PC-9 (cell line): ENCODE measurements around the gene SLC1A4.

ENCODE experiments used
- EZH2 ChIP-seq: fragments of 200-600 bp; sonication (generic); IDR thresholded peaks from 2 replicates; pipeline ENCODE4 v1.8.0; 2017; ENCODE audit warnings: antibody characterized with exemption, low read depth
- TF ChIP-seq, protein P1 (sequence below): fragments of 200-600 bp; sonication (generic); conservative IDR thresholded peaks from 2 replicates; pipeline ENCODE4 v1.6.1; 2017; ENCODE audit warnings: mixed run types, antibody characterized with exemption, mild to moderate bottlenecking, moderate library complexity

- TF ChIP-seq EZH2 = no peak
- TF ChIP-seq, protein P1, sequence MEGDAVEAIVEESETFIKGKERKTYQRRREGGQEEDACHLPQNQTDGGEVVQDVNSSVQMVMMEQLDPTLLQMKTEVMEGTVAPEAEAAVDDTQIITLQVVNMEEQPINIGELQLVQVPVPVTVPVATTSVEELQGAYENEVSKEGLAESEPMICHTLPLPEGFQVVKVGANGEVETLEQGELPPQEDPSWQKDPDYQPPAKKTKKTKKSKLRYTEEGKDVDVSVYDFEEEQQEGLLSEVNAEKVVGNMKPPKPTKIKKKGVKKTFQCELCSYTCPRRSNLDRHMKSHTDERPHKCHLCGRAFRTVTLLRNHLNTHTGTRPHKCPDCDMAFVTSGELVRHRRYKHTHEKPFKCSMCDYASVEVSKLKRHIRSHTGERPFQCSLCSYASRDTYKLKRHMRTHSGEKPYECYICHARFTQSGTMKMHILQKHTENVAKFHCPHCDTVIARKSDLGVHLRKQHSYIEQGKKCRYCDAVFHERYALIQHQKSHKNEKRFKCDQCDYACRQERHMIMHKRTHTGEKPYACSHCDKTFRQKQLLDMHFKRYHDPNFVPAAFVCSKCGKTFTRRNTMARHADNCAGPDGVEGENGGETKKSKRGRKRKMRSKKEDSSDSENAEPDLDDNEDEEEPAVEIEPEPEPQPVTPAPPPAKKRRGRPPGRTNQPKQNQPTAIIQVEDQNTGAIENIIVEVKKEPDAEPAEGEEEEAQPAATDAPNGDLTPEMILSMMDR = no peak
These were observed 18.7 kb upstream of the SLC1A4 start for GRCh38 chr2:64970495-64970894.
